NCI-H345 treated with DMSO at 0.1 percent for 48 hours (cell line): ENCODE measurements around the gene MAN1C1.
"Not testable (repeated sequence)": the region's sequence is repeated elsewhere in the genome, so short reads cannot be mapped to it uniquely, and the experiment has no call there.

Experiments used
- DNase-seq: peaks from one replicate; lab custom pipeline; 2025; ENCODE audit not compliant: unreplicated experiment; lab: John Stamatoyannopoulos, UW

The MAN1C1 gene

DNA sequence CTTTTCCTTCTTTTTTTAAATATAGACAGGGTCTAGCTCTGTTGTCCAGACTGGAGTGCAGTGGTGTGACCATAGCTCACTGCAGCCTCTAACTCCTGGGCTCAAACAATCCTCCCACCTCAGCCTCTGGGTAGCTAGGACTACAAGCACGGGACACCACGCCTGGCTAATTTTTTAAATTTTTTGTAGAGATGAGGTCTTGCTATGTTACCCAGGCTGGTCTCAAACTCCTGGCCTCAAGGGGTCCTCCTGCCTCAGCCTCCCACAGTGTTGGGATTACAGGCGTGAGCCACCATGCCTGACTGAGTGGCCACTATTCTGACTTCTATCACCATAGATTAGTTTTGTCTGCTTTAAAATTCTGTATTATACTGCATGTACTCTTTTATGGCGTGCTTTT, 80.1 kb downstream of the MAN1C1 start:
- not testable (repeated sequence) for DNase-seq

DNA sequence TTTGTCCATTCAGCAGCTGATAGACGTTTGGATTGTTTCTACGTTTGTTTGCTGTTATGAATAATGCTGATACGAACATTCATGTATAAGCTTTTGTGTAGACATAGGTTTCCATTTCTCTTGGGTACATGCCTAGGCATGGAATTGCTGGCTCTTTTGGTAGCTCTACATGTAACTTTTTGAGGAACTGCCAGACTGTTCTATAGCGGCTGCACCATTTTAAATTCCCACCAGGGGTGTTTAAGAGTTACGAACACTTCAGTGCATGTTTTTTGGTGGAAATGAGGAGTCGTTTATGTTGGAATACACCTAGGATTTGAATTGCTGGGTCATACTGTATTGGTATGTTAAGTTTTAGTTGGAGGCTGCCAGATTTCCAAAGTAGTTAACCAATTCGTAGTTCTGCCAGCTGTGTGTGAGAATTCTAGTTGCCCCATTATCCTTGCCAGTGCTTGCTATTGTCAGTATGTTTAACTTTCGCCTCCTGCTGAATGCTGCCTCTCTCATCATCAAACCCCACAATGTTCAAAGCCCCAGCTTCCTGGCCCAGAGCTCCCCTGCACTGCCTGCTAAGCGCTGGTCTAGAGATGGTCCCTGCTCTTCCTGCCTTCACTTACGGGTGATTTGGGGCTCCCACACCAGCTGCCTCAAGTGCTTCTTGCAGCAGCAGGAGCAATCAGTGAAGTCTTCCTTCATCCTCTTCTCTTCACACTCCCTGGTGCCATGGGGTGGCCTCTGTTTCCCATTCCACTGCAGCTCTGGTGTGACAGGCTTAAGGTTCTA, 81.0 kb downstream of the MAN1C1 start:
- no peak for DNase-seq

DNA sequence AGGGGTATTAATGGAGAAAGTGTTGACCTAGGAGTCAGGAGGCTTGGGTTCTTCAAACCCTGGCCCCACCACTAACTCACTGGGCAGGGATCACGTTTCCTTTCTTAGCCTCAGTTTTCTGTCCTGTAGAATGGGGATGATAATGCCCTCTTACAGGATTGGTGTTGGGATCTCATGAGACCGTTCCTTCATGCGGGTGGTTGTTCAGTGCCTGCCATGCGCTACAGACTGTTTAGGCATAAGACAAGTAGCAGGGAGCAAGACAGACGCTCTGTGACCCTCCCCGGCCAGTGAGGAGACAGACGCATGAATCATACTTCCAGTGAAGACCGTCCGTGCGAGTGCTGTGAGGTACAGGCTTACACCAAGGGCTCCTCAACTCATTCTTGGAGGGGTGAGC, 81.7 kb downstream of the MAN1C1 start:
- DNase-seq, result no peak

DNA sequence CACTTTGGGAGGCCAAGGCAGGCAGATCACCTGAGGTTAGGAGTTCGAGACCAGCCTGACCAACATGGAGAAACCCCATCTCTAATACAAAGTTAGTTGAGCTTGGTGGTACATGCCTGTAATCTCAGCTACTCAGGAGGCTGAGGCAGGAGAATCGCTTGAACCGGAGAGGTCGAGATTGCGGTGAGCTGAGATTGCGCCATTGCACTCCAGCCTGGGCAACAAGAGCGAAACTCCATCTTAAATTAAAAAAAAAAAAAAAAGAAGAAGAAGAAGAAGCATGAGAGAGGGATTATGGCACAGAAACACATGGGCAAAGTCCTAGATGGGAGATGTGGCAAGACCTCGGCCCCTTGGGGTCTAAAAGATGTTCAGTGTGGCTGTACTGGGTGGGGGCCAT, 82.5 kb downstream of the MAN1C1 start:
- DNase-seq, result not testable (repeated sequence)

- DNase-seq, result no peak
Observed at GRCh38 chr1:25699500-25700143, 83.0 kb downstream of the MAN1C1 start.

GRCh38 chr1:25700144-25700523, 83.5 kb downstream of the MAN1C1 start:
- DNase-seq, result no peak

- no peak for DNase-seq
Observed at GRCh38 chr1:25700626-25701025, 84.0 kb downstream of the MAN1C1 start.

DNA sequence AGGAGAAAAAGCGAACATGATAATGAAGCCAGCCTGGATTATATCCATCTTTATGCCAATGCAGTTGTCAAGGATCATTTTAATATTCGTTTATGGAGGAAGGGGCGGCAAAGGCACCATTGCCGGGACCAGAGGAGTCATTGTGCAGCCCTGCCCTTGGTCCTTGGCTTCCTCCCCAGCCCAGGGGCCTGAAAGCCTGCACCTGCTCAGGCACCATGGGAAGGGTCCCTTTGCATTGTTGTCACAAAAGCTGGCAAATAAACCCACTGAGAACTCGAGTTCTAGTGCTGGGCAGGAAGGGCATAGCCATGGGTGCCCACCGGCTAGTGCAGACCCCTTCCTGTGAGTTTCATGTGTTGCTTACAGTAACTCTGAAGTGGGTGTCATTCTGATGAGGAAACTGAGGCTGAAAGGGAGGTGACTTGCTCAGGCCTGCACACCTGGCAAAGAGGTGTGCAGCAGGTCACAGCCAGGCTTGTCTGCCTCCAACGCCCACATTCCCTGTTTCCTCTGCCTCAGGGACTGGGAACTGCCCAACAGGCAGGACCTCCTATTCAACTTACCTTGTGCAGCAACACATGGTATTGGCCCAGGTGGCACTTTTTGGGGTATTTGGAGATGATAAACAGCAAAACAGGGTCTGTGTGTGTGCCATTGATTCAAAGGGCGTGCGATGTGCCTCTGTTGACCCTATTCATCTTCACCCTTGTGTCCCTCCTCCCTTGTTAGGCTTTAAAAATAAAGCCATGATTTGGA, 84.6 kb downstream of the MAN1C1 start:
- no peak for DNase-seq

DNA sequence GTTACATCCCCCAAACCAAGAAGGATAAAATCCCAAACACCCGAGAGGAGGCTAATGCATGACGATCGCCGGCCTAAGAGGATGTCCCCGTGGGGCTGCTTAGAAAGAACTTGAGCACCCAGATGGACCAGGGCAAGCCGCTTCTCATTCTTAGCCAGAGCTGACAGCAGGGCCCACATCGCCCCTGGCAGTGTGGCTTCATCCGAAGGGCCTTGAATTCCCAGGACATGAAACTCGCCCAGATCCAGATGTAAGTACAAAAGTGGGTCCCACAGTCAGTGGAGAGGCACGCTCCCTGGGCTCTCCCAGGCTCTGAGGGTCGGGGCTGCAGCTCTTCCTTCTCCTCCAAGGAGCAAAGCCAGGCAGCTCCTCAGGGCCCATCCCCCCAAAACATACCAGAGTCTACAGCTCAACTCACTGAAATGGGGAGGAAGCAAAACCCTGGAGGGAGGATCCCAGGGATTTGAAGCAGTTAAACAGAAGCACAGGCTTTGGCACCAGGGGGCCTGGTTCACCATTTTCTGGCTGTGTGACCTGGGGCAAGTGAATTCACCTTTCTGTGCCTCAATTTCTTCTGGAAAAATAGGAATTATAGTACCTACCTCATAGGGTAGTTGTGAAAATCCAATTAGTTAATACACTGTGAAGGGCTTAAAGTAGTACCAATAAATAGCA, 85.6 kb downstream of the MAN1C1 start:
- DNase-seq, result no peak

- no peak for DNase-seq
Observed at GRCh38 chr1:25703041-25703440, 86.5 kb downstream of the MAN1C1 start.

DNA sequence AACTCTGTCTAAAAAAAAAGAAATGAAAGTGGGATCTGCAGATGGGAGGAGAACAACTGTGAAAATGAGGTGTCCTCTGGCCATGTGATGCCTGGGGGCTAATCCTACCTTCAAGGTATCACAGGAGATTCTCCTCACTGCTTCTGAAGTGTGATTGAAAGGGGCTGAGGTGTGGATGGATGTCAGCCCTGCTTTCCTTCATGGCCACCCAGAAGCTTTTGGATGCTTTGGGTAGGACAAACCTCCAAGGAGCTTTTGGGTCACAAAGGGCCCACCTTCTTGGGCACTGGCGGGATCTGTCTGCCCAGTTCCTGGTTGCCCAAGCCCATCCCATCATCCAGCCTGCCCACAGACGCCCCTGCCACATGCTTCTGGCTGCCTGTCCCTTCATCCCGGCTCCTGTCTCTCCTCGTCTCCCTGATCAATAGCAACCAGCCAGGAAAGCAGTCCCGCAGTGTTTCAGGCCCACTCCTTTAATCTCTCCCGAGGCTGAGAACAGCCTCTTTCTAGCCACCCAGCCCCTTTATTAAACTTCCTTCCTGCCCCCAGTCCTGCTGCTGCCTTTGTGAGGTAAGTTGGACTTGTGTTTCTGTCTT, 87.2 kb downstream of the MAN1C1 start:
- no peak for DNase-seq

DNA sequence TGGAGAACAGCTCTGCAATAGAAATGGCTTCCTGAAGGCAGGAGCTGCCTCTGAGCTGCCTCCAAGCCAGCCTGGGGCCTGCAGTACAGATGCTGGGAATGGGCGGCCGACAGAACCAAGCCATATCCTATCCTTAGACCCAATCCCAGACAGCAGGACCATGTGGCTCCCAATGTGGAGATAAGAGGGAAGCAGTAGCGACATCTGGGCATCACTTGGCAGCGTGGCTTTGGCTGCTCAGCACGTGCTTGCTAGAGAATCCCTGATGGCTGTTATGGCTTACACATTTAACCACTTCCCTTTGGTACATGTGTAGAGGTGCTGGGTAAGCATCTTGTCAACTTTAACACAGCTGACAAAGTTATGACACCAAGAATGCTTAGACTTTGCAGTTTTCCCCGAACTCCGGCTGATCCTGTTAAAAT, 87.7 kb downstream of the MAN1C1 start:
- DNase-seq, result no peak

GRCh38 chr1:25705699-25706098, 89.1 kb downstream of the MAN1C1 start:
- DNase-seq, result no peak

- DNase-seq, result no peak
Observed at GRCh38 chr1:25706146-25707089, 89.8 kb downstream of the MAN1C1 start.

DNA sequence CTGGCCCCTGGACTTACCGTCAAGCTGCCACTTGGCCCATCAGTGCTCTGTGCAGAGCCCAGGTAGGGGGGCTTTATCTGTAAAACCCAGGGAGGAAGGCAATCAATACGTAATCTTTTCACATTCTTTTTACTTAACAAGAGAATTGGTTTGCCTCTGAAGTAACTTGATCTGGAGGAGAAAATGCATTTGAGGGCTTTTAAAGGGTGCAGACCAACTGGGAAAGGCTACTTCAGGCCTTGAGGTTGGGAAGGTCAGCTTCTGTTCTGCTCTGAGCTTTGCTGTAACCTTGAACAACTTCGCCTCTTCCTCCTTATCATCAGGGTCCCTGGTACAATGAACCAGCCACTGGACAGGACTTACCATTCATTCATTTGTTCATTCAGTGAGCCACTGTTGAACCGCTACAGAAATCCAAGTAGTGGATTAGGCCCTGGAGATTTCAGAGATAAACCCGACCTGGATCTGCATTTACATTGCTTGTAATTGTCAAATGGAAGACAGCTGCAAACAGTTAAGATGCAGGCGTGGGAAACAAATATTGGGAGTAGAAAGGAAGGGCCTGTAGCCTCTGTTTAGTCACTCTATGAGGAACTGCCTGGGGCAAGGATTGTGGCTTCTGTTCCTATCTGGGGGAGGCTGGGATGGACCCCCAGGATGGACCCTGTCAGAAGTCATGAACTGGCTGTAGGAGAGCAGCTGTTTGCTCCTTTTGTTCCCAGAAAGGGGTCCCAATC, 90.9 kb downstream of the MAN1C1 start:
- no peak for DNase-seq

DNA sequence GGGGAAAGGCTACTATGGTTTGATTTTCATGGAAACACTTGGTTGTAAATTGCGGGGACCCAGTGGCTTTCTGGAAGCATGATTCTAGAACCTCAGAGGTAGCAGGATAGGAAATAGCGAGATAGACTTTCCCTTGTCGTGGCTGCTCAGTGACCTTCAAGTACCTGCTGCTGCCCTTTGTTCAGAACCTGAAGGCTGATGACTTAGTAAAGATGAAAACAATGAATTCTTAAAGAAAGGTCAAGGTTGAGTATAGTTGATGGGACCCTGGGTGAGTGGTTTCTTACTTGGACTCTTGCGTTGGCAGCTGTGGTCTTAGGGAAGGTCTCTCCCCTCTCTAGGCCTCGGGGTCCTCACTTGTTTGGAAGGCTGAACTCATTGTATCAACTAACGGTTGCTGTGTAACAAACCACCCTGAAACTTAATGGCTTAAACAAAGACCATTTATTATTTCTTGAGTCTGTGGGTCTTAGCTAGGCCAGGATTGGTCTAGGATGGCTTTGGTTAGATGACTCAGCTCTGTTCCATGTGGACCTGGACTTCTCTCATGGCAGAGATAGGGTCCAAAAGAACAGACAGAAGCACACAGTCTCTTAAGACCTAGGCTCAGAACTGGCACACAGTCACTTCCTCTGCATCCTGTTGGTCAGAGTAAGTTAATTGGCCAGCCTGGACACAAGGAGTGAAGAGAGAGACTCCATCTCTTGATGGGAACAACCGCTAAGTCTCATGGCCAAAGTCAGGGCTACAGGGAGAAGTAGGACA, 94.2 kb downstream of the MAN1C1 start:
- DNase-seq, result no peak

DNA sequence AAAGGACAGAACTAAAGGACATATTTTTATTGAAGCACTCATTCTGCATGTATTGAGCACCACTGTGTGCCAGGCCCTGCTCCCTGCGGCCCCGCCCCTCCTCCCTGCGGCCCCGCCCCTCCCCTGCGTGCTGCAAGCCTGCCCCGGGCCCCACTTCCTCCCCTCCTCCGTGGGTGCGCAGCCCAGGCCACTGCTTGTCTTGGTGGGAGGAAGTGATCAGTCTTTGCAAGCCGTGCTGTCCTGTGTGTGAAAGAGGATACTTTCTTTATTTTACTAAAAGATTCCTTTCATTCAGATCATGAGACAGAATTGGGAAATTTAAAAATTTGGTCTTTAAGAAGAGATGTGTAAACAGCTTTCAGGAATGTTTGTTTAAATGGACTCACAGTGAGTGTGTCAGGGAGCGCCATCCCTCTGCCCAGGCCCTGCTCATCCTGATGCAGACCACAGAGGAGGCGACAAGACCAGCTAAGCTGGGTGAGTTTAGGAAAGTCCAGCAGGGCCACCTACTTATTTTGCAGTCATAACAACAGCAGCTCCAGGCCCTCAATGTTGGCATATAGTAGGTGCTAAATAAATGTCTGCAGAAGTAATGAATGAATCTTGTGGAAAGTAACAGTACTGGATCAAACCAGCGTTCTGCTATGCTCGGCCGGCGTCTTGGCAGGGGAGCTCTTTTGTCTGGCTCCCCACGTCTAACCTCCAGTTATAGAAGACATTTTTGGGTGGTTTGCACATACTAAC, 95.1 kb downstream of the MAN1C1 start:
- DNase-seq, result no peak
